ENCODE data around the gene LMOD3.

LMOD3 gene

DNA sequence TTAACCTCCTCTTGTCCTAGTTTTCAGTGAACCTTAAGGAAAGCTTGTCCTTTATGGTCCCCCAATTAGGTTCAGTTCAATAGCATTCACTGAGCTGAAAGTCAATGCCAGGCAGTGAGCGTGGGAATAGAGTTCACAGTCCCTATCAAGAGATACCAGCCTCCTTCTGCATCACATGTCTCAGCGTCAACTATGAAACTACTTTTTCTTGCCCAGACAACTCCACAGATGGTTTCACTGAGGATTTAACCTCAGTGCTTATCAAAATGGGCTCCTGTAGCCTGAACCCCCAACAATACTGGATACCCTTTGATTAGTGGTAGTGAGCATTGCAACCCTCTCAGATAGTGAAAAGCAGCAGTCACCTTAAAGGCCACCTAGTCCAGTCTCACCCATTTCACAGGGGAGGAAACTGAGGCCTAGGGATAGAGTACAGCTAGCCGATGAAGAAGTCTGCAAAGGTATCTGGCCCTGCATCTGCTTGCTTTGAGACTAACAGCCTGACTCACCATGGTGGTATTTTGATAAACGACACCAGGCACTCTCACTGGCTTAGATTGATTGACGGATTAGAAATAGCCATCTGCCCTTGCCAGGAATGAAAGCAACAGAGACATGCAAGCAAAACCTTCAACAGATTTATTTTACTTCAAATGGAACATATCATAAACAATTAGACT lies 40.7 kb downstream of the LMOD3 start:
- no peak for DNase-seq (ENCODE audit: extremely low spot score)
- CTCF ChIA-PET, result no interaction called here
- POLR2A ChIA-PET, result interaction anchor here (0.7 kb wide), 1 partner anchor 68 kb away, joined by 3 read pairs; the partner anchor contains the start of gene EOGT
- no peak for TF ChIP-seq L3MBTL2 (conservative IDR thresholded peaks at IDR 0.05)
- TF ChIP-seq SP1 (IDR thresholded peaks at IDR 0.05), result no peak
- no peak for TF ChIP-seq BHLHE40 (IDR thresholded peaks at IDR 0.05; ENCODE audit: borderline replicate concordance)
- TF ChIP-seq, protein P1, sequence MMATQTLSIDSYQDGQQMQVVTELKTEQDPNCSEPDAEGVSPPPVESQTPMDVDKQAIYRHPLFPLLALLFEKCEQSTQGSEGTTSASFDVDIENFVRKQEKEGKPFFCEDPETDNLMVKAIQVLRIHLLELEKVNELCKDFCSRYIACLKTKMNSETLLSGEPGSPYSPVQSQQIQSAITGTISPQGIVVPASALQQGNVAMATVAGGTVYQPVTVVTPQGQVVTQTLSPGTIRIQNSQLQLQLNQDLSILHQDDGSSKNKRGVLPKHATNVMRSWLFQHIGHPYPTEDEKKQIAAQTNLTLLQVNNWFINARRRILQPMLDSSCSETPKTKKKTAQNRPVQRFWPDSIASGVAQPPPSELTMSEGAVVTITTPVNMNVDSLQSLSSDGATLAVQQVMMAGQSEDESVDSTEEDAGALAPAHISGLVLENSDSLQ (IDR thresholded peaks at IDR 0.05), result peak; percentile 76
- TF ChIP-seq FOXA1 (IDR thresholded peaks at IDR 0.05), result no peak
- TF ChIP-seq HDGF (IDR thresholded peaks at IDR 0.05; ENCODE audit: borderline replicate concordance), result no peak

DNA sequence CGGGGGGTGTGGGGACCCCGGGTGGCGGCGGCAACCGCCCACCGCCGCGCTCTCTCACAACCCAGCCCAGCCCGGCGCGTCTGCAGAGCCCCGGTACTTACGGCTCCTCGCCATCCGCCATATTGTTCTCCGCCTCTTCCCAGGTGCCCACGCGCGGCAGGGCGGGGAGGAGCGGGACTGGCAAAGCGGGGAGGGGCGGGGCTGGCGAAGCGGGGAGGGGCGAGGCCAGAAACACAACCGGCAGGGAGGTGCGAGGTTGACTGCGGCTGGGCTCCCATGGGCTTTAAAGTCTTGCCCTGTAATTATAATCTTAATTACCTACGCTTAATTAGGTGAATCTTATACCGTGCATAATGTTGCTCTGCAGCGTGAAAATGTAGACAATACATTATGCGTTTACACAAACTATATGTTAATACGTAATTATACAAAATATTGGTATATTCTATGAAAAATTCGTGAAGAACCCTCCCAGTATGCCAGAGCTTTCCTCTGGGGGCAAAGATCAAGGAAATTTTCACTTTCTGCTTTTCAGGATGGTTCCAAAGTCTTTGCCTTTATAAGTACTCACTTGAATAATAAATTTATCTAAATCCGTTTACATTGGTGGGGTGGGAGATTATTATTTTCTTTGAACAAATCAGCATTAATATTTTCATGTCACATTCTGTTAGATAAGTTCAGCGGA lies 42.0 kb downstream of the LMOD3 start, which contains the start of gene UBA3:
Gene UBA3, minus strand, starts transcription at position 133 of the 688 bp plus-strand sequence. Its CDS starts 12 bp downstream, at position 121.
- TF ChIP-seq L3MBTL2 (conservative IDR thresholded peaks at IDR 0.05) (peak; percentile 64), ELF4 (IDR thresholded peaks at IDR 0.05) (no peak)
- POLR2A ChIA-PET, result interaction anchor here (1.1 kb wide), 1 partner anchor 67 kb away, joined by 3 read pairs; the partner anchor contains the start of gene EOGT
- peak; percentile 88 for DNase-seq (ENCODE audit: extremely low spot score)
- CTCF ChIA-PET, result no interaction called here

DNA sequence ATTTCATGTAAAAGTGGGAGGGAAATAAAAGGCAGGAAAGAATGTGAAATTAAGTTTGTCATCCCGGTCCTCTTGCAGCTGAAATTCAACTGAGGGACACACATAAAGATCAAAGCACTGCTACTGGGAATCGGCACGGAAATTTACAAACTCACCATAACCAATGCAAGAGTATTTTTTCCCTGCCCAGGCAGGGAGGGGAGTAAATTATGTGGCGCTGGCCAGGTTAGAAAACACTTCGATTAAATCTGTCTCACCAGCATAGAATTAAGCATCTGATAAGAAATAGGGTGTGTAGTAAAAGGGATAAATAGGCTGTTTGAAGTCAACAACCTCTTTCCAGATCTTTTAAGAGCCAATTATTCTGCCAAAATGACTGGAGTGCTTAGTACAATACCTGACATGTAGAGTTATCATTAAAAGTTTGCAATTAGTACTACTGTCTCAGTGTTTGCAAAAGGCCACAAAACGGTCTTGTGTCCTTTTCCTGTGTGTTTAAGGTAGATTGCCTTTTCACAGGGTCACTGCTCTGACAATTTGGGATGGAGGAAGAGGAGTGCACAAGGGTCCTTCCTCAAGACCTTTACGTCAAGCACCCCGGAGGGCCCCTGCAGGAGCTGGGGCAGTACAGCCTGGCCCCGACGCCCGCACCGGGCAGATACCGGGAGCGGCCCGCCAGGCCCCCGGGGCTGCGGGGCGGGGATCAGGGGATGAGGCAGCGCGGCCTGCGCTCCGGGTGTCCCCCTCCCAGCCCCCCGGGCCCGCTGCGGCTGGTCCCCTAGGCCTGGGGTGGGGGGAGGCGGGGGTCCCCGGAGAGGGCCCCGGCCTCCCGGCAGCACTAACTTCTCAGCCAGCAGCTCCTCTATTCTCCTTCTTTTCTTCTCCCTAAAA lies 42.9 kb downstream of the LMOD3 start:
- ChIA-PET POLR2A (interaction anchor here (1.1 to 1.5 kb wide), 2 partner anchors 27 to 66 kb away, joined by 3 to 7 read pairs; partner anchors contain the start of genes EOGT and TMF1), CTCF (no interaction called here)
- peak; percentile 23 for DNase-seq (ENCODE audit: extremely low spot score)
- TF ChIP-seq SUZ12 (IDR thresholded peaks at IDR 0.05) (no peak), LEF1 (IDR thresholded peaks at IDR 0.05; ENCODE audit: borderline replicate concordance) (0 out of 2 replicates have a peak, but pooled peaks have one; percentile 9)

DNA sequence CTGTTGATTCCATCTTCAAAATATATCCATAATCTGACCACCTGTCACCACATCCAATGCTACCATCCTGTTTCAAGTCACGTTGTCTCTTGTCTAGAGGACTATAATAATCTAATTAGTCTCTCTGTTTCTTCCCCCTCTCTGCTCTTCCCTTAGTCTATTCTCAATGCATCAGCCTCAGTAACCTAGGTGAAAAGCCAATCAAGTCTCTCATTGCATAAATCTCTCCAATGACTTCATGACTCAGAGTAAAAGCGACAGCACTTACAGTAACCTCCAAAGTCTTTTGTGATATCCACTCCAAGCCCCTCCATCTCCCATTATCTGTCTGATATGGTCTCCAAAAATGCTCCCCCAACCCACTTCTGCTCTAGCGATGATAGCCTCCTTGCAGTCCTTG lies 49.5 kb downstream of the LMOD3 start:
- no peak for DNase-seq (ENCODE audit: extremely low spot score)
- no peak for TF ChIP-seq SUZ12 (IDR thresholded peaks at IDR 0.05)
- CTCF ChIA-PET, result no interaction called here
- POLR2A ChIA-PET, result no interaction called here

DNA sequence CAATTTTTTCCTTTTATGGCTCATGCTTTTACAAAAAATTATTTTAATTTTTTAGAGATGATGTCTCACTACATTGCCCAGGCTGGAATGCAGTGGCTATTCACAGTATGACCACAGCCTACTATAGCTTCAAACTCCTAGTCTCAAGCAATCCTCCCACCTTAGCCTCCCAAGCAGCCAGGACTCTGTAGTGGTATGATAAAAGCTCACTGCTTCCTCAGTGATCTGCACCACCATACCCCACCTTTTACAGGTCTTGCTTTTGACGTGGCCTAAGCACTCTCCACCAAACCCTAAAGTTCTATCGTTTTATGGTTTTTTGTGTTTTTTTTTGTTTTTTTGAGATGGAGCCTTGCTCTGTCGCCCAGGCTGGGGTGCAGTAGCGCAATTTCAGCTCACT lies 56.3 kb downstream of the LMOD3 start:
- ChIA-PET POLR2A (no interaction called here), CTCF (interaction anchor here (0.6 kb wide), 1 partner anchor 50 kb away, joined by 3 read pairs; no protein-coding TSS in a partner anchor)
- no peak for DNase-seq (ENCODE audit: extremely low spot score)
- TF ChIP-seq LEF1 (IDR thresholded peaks at IDR 0.05; ENCODE audit: borderline replicate concordance), result no peak
- TF ChIP-seq, protein P1 (IDR thresholded peaks at IDR 0.05), result no peak
- TF ChIP-seq SUZ12 (IDR thresholded peaks at IDR 0.05), result no peak
- TF ChIP-seq NFRKB (IDR thresholded peaks at IDR 0.05), result no peak
- no peak for TF ChIP-seq SP1 (IDR thresholded peaks at IDR 0.05)
- TF ChIP-seq FOXK2 (IDR thresholded peaks at IDR 0.05), result no peak
- TF ChIP-seq ELF4 (IDR thresholded peaks at IDR 0.05), result no peak
- no peak for TF ChIP-seq ARNT (IDR thresholded peaks at IDR 0.05)
- no peak for TF ChIP-seq L3MBTL2 (conservative IDR thresholded peaks at IDR 0.05)
- TF ChIP-seq BHLHE40 (IDR thresholded peaks at IDR 0.05; ENCODE audit: borderline replicate concordance), result no peak
- TF ChIP-seq FOXA1 (IDR thresholded peaks at IDR 0.05), result no peak
- no peak for TF ChIP-seq CTBP1 (IDR thresholded peaks at IDR 0.05; ENCODE audit: borderline replicate concordance)
- TF ChIP-seq ZNF384 (IDR thresholded peaks at IDR 0.05), result no peak
- TF ChIP-seq HDGF (IDR thresholded peaks at IDR 0.05; ENCODE audit: borderline replicate concordance), result no peak
- no peak for TF ChIP-seq FOXM1 (IDR thresholded peaks at IDR 0.05; ENCODE audit: borderline replicate concordance)
- TF ChIP-seq TARDBP (IDR thresholded peaks at IDR 0.05), result no peak

DNA sequence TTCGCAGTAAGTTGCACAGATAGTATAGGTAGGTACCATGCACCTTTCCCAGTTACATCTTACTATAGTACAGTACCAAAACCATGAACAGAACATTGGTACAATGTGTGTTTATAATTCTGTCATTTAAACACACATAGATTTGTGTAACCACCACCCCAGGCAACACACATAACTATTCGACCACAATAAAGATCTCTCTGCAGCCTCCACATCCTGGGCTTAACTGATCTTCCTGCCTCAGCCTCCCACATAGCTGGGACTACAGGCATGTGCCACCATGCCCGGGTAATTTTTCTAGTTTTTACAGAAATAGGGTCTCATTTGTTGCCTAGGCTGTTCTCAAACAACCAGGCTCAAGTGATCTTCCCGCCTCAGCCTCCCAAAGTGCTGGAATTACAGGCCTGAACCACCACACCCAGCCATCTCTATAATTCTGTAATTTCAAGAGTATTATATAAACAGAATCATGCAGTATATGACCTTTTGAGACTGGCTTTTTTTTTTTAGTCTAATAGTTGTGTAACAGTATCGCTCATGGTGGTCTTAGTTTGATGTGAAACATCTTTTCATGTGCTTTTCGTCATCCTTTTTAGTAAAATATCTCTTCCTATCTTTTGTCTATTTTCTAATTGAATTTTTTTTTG lies 57.0 kb downstream of the LMOD3 start:
- POLR2A ChIA-PET, result interaction anchor here (1.5 kb wide), 1 partner anchor 51 kb away, joined by 3 read pairs; the partner anchor contains the start of gene EOGT
- TF ChIP-seq CTBP1 (IDR thresholded peaks at IDR 0.05; ENCODE audit: borderline replicate concordance) (no peak), FOXK2 (IDR thresholded peaks at IDR 0.05) (no peak), ARNT (IDR thresholded peaks at IDR 0.05) (no peak), NFRKB (IDR thresholded peaks at IDR 0.05) (no peak), FOXM1 (IDR thresholded peaks at IDR 0.05; ENCODE audit: borderline replicate concordance) (no peak), ZNF384 (IDR thresholded peaks at IDR 0.05) (no peak), HDGF (IDR thresholded peaks at IDR 0.05; ENCODE audit: borderline replicate concordance) (no peak), TARDBP (IDR thresholded peaks at IDR 0.05) (no peak), FOXA1 (IDR thresholded peaks at IDR 0.05) (no peak)
- DNase-seq (ENCODE audit: extremely low spot score), result no peak
- CTCF ChIA-PET, result interaction anchor here (0.6 kb wide), 1 partner anchor 50 kb away, joined by 3 read pairs; no protein-coding TSS in a partner anchor
